ENCODE measurements around the gene ZNF639.

Gene ZNF639

GRCh38 chr3:179375091-179375999, 52.5 kb downstream of the ZNF639 start:
- CTCF ChIA-PET = interaction anchor here (1.1 kb wide), 1 partner anchor 182 kb away, joined by 3 read pairs; no protein-coding TSS in a partner anchor
- TF ChIP-seq, protein P1, sequence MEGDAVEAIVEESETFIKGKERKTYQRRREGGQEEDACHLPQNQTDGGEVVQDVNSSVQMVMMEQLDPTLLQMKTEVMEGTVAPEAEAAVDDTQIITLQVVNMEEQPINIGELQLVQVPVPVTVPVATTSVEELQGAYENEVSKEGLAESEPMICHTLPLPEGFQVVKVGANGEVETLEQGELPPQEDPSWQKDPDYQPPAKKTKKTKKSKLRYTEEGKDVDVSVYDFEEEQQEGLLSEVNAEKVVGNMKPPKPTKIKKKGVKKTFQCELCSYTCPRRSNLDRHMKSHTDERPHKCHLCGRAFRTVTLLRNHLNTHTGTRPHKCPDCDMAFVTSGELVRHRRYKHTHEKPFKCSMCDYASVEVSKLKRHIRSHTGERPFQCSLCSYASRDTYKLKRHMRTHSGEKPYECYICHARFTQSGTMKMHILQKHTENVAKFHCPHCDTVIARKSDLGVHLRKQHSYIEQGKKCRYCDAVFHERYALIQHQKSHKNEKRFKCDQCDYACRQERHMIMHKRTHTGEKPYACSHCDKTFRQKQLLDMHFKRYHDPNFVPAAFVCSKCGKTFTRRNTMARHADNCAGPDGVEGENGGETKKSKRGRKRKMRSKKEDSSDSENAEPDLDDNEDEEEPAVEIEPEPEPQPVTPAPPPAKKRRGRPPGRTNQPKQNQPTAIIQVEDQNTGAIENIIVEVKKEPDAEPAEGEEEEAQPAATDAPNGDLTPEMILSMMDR (IDR thresholded peaks at IDR 0.05; ENCODE audit: insufficient read depth, low read length, missing control alignments) = no peak
- no peak overlapping the region for H3K4me3 ChIP-seq (ENCODE audit: low read depth, low read length)
- DNase-seq (ENCODE audit: low read depth, low spot score) = no peak
- POLR2A ChIA-PET = no interaction called here

GRCh38 chr3:179376474-179376873, 53.6 kb downstream of the ZNF639 start:
- TF ChIP-seq, protein P1 (IDR thresholded peaks at IDR 0.05; ENCODE audit: insufficient read depth, low read length, missing control alignments) = no peak
- DNase-seq (ENCODE audit: low read depth, low spot score) = no peak
- POLR2A ChIA-PET = no interaction called here
- CTCF ChIA-PET = no interaction called here
- H3K4me3 ChIP-seq (ENCODE audit: low read depth, low read length) = no peak overlapping the region

Data from AG04449 (cell line).